Aorta (tissue), 5 donors: Measurements from ENCODE around the gene GFRA1. TPM values are rescaled to one million over a fixed set of nuclear protein-coding genes. Genes with fewer than 3 reads are reported as not detected.

Source experiments
- ATAC-seq: fragments of 200-7000 bp; cut with Tn5 transposase; one replicate; pipeline ENCODE4 v1.9.1; 2022; ENCODE audit warnings: moderate library complexity; ENCODE audit not compliant: low FRiP score
- DNase-seq, 2 donors: peaks; one replicate each; pipeline ENCODE4 v3.0.0-alpha.2; 2020
- H3K27ac ChIP-seq, 2 donors: one replicate each; pipeline ENCODE4 v1.5.1; 2013; ENCODE audit warnings: low read length in 2 of 2, mild to moderate bottlenecking in 2 of 2, moderate library complexity in 2 of 2, control low read depth in 1 of 2, inconsistent platforms in 1 of 2, low read depth in 1 of 2
- H3K27me3 ChIP-seq, 2 donors: one replicate each; pipeline ENCODE4 v1.6.1; 2013; ENCODE audit warnings: control low read depth in 1 of 2, low read length in 1 of 2, mild to moderate bottlenecking in 1 of 2, moderate library complexity in 1 of 2; ENCODE audit not compliant: insufficient read depth in 2 of 2, control insufficient read depth in 1 of 2
- H3K36me3 ChIP-seq, 2 donors: one replicate each; pipeline ENCODE4 v1.6.1; 2013; ENCODE audit warnings: control low read depth in 1 of 2, low read length in 1 of 2, mild to moderate bottlenecking in 1 of 2; ENCODE audit not compliant: insufficient read depth in 2 of 2, control insufficient read depth in 1 of 2
- H3K4me1 ChIP-seq, 2 donors: one replicate each; pipeline ENCODE4 v1.6.1; 2013; ENCODE audit warnings: low read length in 2 of 2, control low read depth in 1 of 2, mild to moderate bottlenecking in 1 of 2, moderate library complexity in 1 of 2; ENCODE audit not compliant: insufficient read depth in 2 of 2, control insufficient read depth in 1 of 2
- H3K4me3 ChIP-seq, 2 donors: one replicate each; pipeline ENCODE4 v1.5.1; 2013; ENCODE audit warnings: low read length in 2 of 2, control low read depth in 1 of 2, mild to moderate bottlenecking in 1 of 2
- H3K9me3 ChIP-seq: one replicate; pipeline ENCODE4 v1.6.1; 2013; ENCODE audit warnings: mild to moderate bottlenecking, low read length; ENCODE audit not compliant: control insufficient read depth
- WGBS, 2 donors: extraction: QIAGEN DNeasy Blood & Tissue Kit; methylation state at CpG; one replicate each; pipeline ENCODE4 v1.1.7; 2013; 5-methylcytosine and 5-hydroxymethylcytosine counted together
- intact Hi-C, 2 donors: fragments of 100-400 bp; cut with DNase I; formaldehyde crosslinking; loops; one replicate each; pipeline versions ENCODE4 v1.14.2 to v1.15.0; 2022
- polyA plus RNA-seq, 2 donors: library from polyadenylated mRNA; stranded (reverse); fragments of 200-250 nt; gene quantifications; one replicate each; pipeline ENCODE4 v1.2.3, GENCODE V29; 2013
- total RNA-seq, 2 donors: library from RNA; stranded (reverse); fragmentation: NEBNext Ultra II Directional; extraction: Animal tissue kit (Norgen Biotek cat#: 25700); gene quantifications; one replicate each; pipeline ENCODE4 v1.2.1, GENCODE V29; 2021
- donor health status: healthy with polysubstance abuse.
- donor health status: Bipolar disorder and iron deficiency.
- donor health status: DM: no; HTN: no; CAD: no.
- donor health status: DM: no; HTN: no; CAD: no.
- donor health status: DM: yes; HTN: yes; CAD: no.

The GFRA1 gene
- total and polyA plus RNA-seq, 4 donors = under 0.01 to 27.1 (median 5.2) TPM

DNA sequence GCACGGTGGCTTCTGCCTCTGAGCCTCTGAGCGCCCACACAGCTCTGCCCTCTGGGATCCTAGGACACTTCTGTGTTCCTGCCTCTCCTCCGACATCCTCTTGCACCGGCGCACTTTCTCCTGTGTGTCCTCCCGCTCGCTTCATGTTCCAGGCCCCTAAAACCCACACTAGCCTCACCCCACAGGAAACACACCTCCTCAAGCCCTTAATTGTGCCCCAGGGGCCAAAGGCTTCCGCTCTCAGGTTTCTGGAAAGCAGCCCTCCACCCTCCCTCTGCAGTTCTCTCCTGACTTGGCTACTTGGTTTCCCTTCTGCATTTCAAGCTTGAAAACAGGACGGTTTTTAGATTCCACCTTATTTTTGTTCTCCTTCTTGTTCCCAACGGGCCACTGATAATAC lies 7.3 kb downstream of the GFRA1 start:
- WGBS, 2 donors = 85 to 88% methylated on average over 10 of the region's 10 CpGs
- Histone ChIP-seq H3K9me3 (peaks cover 2% of the 10 kb centered on the region), H3K4me1 (no peaks in the 10 kb centered on the region), H3K27ac (no peak overlapping the region), H3K27me3 (no peaks in the 10 kb centered on the region), H3K4me3 (no peak overlapping the region), H3K36me3 (no peaks in the 10 kb centered on the region)
- no peak for DNase-seq
- intact Hi-C loops = no loop called here
- ATAC-seq = no peak

DNA sequence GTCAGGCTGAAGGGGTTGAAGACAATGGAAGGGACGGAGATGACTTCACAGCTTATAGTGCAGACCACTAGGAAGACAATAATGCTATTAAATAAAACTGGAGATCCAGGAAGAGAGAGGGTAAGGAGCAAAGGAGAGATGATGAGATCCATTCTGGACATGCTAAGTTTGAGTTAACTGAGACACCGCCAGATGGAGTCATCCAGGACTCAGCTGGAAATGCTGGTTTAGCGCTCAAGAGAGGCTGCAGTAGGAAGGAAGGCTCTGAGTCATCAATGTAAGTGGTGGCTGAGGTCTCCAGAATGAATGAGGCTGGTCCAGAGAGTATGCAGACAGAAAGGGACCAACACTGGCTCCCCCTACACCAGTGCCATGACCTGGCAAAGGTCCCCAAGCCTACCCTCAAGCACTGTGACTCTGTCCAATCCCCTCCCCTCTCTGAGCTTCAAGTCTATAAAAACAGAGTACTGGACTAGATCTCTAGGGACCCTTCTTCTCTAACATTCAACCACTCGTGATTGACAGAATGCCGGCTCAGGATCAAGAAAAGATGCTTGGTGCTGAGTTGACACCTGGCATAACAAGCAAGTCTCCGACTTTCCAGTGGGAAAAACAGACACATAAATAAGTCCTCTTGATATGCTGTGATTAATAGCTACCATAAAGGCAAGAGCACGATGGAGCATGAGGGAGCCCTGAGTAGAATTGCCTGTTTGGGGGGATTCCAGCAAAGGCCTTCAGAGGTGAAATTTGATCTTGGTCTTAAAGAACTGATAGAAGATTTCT lies 8.9 kb downstream of the GFRA1 start:
- no peak overlapping the region for H3K27ac ChIP-seq
- no peaks in the 10 kb centered on the region for H3K27me3 ChIP-seq
- DNase-seq = no peak
- ATAC-seq = no peak
- intact Hi-C loops = no loop called here
- no peak overlapping the region for H3K4me3 ChIP-seq
- H3K9me3 ChIP-seq = peaks cover 2% of the 10 kb centered on the region
- no peaks in the 10 kb centered on the region for H3K36me3 ChIP-seq
- 76 to 77% methylated on average over 7 of the region's 7 CpGs for WGBS, 2 donors
- no peaks in the 10 kb centered on the region for H3K4me1 ChIP-seq

DNA sequence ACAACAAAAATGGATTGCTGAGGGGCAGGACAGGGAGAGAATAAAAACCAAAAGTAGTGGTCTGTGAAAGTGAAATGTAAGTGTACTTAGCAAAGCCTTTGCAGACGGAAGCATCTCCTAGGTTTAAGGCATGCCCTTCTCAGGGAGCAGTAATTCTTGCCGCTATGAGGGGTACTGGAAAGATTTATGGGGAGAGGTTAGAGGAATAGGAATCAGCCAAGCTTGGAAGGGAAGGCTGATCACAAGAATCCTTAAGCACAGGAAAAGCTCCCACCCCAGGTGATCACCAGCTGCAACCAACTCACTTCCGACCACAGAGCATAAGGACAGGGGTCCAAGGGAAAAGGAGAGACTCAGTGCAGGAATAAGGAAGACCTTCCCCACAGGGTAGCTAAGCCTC lies 10.3 kb downstream of the GFRA1 start:
- Histone ChIP-seq H3K4me3 (no peak overlapping the region), H3K4me1 (no peaks in the 10 kb centered on the region), H3K27me3 (peaks cover 0 to 2% of the 10 kb centered on the region in 2 donors), H3K36me3 (no peaks in the 10 kb centered on the region), H3K9me3 (peaks cover 2% of the 10 kb centered on the region), H3K27ac (no peak overlapping the region)
- DNase-seq = no peak
- intact Hi-C loops = no loop called here
- ATAC-seq = no peak
- 90 to 93% methylated on average over 3 of the region's 3 CpGs for WGBS, 2 donors

DNA sequence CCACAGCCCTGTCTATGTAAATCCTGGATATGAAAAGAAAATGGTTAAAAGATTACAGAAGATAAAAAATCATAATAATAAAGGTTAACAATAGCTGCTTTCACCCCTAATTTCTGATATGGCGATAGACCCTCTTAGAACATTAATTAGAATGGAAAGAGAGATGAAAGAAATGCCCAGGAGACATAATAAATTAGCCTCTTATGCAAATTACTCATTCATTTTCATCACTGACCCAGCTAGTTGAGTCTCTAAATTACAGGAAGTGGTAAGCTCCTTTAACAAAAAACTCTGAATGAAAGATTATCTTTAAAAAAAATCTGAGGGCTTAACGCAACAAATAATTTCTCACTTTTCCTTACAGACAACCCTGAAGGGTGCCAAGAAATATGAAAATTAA lies 12.4 kb downstream of the GFRA1 start:
- no peak overlapping the region for H3K4me3 ChIP-seq
- H3K4me1 ChIP-seq = no peaks in the 10 kb centered on the region
- H3K36me3 ChIP-seq = no peaks in the 10 kb centered on the region
- intact Hi-C loops = no loop called here
- no peak overlapping the region for H3K27ac ChIP-seq
- H3K27me3 ChIP-seq = peaks cover 0 to 2% of the 10 kb centered on the region in 2 donors
- DNase-seq (no peak), ATAC-seq (no peak)
- 61 to 62% methylated on average over 2 of the region's 2 CpGs for WGBS, 2 donors
- peaks cover 2% of the 10 kb centered on the region for H3K9me3 ChIP-seq

DNA sequence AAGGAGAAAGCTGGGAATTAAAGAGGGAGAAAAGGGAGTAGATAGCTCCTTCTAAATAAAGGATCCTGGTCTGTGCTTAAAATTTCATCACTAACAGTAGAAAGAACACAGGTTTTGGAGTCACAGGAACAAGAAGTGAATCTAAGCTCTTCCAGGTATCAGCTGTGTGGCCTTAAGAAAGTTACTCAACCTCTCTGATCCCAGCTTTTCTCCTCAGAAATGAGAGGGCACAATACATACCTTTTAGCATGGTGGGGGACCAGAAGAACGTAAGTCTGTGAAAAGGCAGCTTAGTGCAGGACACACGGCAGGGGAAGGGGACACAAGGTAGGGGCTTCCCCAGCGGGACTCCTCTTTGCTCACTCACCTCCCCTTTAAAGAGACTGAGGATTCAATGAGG lies 13.4 kb downstream of the GFRA1 start:
- WGBS, 2 donors = 92 to 94% methylated on average over 3 of the region's 3 CpGs
- Histone ChIP-seq H3K4me1 (no peaks in the 10 kb centered on the region), H3K4me3 (no peak overlapping the region), H3K9me3 (peaks cover 2% of the 10 kb centered on the region), H3K27me3 (peaks cover 0 to 2% of the 10 kb centered on the region in 2 donors), H3K36me3 (no peaks in the 10 kb centered on the region), H3K27ac (no peak overlapping the region)
- ATAC-seq (no peak), DNase-seq (no peak)
- intact Hi-C loops = no loop called here

DNA sequence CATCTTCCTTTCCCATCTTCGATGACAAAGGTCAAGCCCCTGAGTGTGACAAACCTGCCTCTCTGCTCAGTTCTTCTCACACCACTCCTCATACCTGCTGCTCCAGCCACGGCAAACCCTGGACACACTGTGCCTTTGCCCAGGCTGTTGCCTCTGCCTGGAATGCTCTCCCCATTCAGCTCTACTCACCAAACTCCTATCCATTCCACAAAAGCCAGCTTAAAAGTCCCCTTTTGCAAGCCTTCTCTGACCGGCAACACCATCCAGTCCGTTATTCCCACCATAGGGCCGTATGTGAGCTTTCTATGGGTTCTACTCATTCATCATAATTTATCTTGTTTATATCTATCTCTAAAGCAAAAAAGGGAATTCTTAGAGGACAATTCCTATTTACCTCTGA lies 15.2 kb downstream of the GFRA1 start:
- no peak for ATAC-seq
- H3K36me3 ChIP-seq = no peaks in the 10 kb centered on the region
- WGBS, 2 donors = 94% methylated on average over 5 of the region's 5 CpGs
- no peak for DNase-seq
- H3K9me3 ChIP-seq = no peaks in the 10 kb centered on the region
- peaks cover 0 to 2% of the 10 kb centered on the region in 2 donors for H3K27me3 ChIP-seq
- no peaks in the 10 kb centered on the region for H3K4me1 ChIP-seq
- no peak overlapping the region for H3K27ac ChIP-seq
- intact Hi-C loops = no loop called here
- no peak overlapping the region for H3K4me3 ChIP-seq

DNA sequence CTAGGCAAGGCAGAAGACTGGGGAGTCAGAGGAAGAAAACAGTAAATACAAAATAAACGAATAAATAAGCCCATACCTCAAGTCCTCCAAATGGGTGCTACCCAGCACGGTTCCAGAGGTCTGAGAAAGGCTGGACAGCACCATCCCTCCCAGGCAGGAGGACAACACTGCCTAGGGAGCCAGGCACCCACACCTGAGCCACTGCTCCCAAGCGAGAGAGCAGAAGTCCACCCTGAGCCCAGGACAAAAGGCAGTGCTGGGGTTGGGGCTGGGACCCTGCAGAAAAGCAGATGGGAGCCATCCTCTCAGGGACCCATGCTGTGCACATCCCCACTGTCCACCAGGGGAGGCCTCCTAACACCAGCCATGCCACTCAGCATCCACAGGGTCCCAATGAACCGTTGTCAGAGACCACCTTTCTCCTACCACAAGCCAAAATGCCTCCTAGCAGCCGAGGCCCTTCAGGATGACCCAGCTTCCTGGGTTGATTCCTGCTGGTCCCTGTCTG lies 16.2 kb downstream of the GFRA1 start:
- Histone ChIP-seq H3K9me3 (no peaks in the 10 kb centered on the region), H3K4me1 (no peaks in the 10 kb centered on the region), H3K27me3 (peaks cover 0 to 2% of the 10 kb centered on the region in 2 donors), H3K4me3 (no peak overlapping the region), H3K27ac (no peak overlapping the region), H3K36me3 (no peaks in the 10 kb centered on the region)
- no peak for DNase-seq
- intact Hi-C loops = no loop called here
- 62 to 90% methylated on average over 4 to 5 of the region's 5 CpGs for WGBS, 2 donors
- ATAC-seq = no peak

DNA sequence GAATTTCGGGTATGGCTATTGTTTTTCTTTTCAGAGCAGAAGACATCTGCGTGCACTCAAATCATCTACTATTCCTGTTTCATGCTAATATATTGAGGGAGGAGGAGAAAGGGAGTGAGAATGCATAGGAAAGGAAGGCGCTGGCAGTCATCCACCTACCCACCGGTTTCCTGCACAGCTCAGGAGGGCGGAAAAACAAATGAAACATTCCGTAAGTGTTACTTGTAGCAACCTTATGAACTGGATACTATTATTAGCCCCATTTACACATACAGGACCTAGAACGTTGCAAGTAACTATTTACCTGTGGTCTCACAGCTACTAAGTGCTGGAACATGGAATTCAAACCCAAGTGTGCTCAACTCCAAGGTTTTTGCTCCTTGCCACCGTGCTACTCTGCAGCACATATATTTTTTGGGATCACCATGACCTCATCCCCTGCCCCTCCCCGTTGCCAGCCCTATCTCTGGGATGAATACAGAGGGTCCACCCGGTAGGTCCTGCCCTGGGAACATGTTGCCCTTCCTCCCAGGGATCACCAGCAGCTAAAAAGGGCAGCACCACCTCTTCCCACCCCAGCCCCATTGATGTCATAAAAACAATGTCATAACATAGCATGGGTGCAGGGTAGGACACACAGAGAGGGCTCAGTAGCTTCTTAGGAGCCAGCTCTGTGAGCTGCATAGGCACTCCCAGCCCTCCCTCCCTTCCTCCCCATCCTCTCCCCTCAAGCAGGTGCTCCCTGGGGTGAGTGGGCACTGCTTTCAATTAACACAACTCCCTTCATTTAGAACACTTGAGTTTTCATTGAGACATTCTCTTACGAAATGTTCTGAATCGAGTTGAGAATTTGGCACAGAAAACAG lies 16.9 kb downstream of the GFRA1 start:
- ATAC-seq (no peak), DNase-seq (no peak)
- intact Hi-C loops = no loop called here
- Histone ChIP-seq H3K27ac (no peak overlapping the region), H3K4me1 (no peaks in the 10 kb centered on the region), H3K27me3 (peaks cover 0 to 2% of the 10 kb centered on the region in 2 donors), H3K4me3 (no peak overlapping the region), H3K36me3 (no peaks in the 10 kb centered on the region), H3K9me3 (no peaks in the 10 kb centered on the region)
- WGBS, 2 donors = 39 to 43% methylated on average over 12 of the region's 12 CpGs
